Left hindlimb (tissue), 1 donor: ENCODE measurements around the gene MSI2.

Experiments
- DNase-seq: peaks from one replicate; pipeline ENCODE4 v3.0.0-alpha.2; 2018

Gene MSI2

GRCh38 chr17:57631871-57632270, 375.5 kb downstream of the MSI2 start:
- no peak for DNase-seq

- DNase-seq: no peak
These were observed 376.0 kb downstream of the MSI2 start for GRCh38 chr17:57632294-57632693.

- no peak for DNase-seq
These were observed 376.9 kb downstream of the MSI2 start for GRCh38 chr17:57633236-57633635.

GRCh38 chr17:57634713-57635465, 378.6 kb downstream of the MSI2 start:
- no peak for DNase-seq

- DNase-seq: no peak
These were observed 380.0 kb downstream of the MSI2 start for GRCh38 chr17:57636274-57636673.

- DNase-seq: no peak
These were observed 380.8 kb downstream of the MSI2 start for GRCh38 chr17:57636985-57637665.

GRCh38 chr17:57637666-57638010, 381.3 kb downstream of the MSI2 start:
- no peak for DNase-seq

- no peak for DNase-seq
These were observed 382.0 kb downstream of the MSI2 start for GRCh38 chr17:57638284-57638683.

- no peak for DNase-seq
These were observed 383.1 kb downstream of the MSI2 start for GRCh38 chr17:57639381-57639780.

GRCh38 chr17:57640079-57640478, 383.8 kb downstream of the MSI2 start:
- no peak for DNase-seq

- no peak for DNase-seq
These were observed 385.4 kb downstream of the MSI2 start for GRCh38 chr17:57641761-57642160.

- DNase-seq: no peak
These were observed 386.7 kb downstream of the MSI2 start for GRCh38 chr17:57643062-57643461.

GRCh38 chr17:57644326-57644725, 388.0 kb downstream of the MSI2 start:
- DNase-seq: no peak

GRCh38 chr17:57645950-57646665, 389.8 kb downstream of the MSI2 start:
- DNase-seq: no peak

- DNase-seq: no peak
These were observed 392.4 kb downstream of the MSI2 start for GRCh38 chr17:57648720-57649119.

- DNase-seq: no peak
These were observed 392.9 kb downstream of the MSI2 start for GRCh38 chr17:57649191-57649590.

GRCh38 chr17:57649731-57650484, 393.6 kb downstream of the MSI2 start:
- no peak for DNase-seq

GRCh38 chr17:57650548-57650947, 394.2 kb downstream of the MSI2 start:
- DNase-seq: no peak

GRCh38 chr17:57651451-57651850, 395.1 kb downstream of the MSI2 start:
- no peak for DNase-seq

GRCh38 chr17:57651996-57652395, 395.7 kb downstream of the MSI2 start:
- DNase-seq: no peak

- DNase-seq: no peak
These were observed 396.5 kb downstream of the MSI2 start for GRCh38 chr17:57652811-57653210.

- DNase-seq: no peak
These were observed 397.0 kb downstream of the MSI2 start for GRCh38 chr17:57653279-57653678.
